ENCODE results near the gene CIDEB.

- no peak for TF ChIP-seq EZH2phosphoT487 (IDR thresholded peaks at IDR 0.05; ENCODE audit: low read length)
- TF ChIP-seq CTCF (IDR thresholded peaks at IDR 0.05; ENCODE audit: low read length) = no peak
- no peak for TF ChIP-seq EZH2 (optimal IDR thresholded peaks at IDR 0.05; ENCODE audit: low read depth, low read length)
Observed at GRCh38 chr14:24316597-24316950, 8.8 kb upstream of the CIDEB start.

Measured in MM.1S (cell line).